ENCODE data around the gene FCHSD1.
"Not testable (repeated sequence)": the region's sequence is repeated elsewhere in the genome, so short reads cannot be mapped to it uniquely, and the experiment has no call there.

FCHSD1 gene

DNA sequence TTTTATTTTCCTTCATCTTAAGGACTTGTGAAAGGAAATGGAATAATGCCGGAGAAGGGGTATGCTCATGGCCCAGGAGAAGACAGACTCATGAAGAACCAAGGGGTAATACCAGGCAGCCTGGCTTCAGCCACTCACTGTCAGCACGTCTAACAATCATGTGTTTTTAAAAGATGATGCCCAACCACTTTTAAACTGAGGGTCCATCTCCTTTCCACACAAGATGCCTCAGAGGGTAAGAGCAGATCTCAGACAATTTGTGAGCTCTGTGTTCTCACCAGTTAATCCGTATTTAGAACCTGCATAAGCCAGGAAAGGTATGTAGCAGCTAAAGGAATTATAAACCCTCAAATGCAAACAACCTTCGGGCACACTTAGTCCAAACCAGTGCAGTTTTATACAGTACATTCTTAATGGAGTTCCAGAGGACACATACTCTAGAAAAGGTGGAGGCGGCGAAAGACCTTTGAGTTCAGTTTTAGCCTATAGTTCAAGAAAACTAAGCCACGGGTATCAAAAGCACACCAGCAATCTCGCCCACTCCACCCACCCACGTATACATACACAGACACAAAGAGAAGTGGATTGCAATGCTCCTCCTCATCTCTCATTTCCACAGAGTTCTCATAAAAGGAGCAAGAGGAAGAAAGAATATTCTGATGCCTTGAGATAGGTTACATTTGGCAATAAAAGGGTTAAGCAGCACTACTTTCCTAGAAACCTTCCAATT, 35.1 kb downstream of the FCHSD1 start:
- no peak for DNase-seq

- no peak for DNase-seq
These were observed 37.9 kb downstream of the FCHSD1 start for GRCh38 chr5:141613344-141613743.

DNA sequence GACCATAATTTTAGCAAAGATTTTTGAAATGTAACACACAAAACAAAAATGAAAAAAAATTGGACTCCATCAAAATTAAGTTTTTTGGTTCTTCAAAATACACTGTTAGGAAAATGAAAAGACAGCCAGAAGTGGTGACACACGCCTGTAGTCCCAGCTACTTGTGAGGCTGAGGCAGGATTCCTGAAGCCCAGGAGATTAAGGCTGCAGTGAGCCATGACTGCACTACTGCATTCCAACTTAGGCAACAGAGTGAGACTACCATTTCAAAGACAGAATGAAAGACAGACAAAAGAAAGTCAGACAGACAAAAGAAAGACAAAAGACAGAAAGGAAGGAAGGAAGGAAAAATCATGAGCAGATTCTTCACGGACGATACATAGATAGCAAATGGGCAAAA, 39.9 kb downstream of the FCHSD1 start:
- no peak for DNase-seq

DNA sequence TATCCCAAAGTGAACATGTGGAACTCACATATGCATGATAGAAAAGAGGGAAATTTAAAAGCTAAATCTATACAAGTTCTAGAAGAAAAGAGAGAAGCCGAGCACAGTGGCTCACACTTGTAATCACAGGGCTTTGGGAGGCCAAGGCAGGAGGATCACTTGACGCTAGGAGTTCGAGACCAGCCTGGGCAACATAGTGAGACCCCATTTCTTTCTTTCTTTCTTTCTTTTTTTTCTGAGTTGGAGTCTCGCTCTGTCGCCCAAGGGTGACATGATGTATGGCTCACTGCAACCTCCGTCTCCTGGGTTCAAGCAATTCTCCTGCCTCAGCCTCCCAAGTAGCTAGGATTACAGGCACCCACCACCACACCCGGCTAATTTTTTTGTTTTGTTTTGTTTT, 41.3 kb downstream of the FCHSD1 start:
- not testable (repeated sequence) for DNase-seq

GRCh38 chr5:141609044-141609443, 42.2 kb downstream of the FCHSD1 start:
- DNase-seq, result no peak

GRCh38 chr5:141608557-141608956, 42.7 kb downstream of the FCHSD1 start:
- DNase-seq, result no peak

DNA sequence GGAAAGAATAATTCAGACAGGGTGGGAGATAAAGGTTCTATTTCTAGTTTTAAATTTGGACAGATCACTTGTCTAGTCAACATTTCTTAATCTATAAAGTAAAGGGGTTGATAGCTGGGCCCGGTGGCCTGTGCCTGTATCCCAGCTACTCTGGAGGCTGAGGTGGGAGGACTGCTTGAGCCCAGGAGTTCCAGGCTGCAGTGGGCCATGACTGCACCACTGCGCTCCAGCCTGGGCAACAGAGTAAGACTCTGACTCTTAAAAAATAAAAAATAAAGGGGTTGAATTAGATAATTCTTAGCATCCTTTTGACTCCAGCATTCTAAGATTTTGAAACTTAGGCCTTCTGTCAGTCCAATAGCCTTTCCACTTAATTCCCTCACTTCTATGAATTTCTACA, 43.2 kb downstream of the FCHSD1 start:
- DNase-seq, result no peak

- DNase-seq, result no peak
These were observed 45.5 kb downstream of the FCHSD1 start for GRCh38 chr5:141605523-141606277.

DNA sequence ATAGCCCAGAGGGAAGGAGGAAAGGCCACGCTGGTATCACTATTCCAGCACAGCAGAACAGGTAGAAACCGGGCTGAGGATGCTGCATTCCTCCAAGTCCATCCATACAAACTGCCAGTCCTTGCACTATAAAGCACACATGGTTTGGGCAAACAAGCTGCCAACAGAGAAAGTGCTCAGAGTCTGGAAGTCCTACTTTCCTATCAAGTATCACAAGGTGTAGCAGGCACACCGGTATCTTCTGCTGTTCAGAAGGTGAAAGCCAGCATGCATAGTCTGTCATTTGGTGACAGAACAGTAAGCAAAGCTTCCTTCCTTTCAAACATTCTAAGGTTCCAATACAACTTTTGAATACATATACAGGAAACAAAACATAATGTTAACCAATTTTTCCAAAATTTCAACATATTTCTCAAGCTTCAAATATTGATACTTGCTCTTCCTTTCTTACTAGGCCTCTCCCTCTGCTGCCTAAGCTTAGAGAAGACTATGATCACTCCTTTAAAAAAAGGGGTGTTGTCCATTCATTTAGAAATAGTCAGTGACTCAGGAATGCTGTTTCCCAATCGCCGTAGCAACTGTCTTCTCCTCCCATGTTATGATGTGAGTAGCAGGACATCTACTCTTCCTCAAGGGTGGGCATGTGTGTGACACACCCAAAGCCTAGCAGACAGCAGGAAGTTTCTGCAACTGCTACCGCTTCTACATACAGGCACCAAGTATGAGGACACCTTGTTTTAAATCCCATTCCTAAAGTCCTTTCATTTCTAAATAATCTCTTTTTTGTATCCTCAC, 47.1 kb downstream of the FCHSD1 start:
- no peak for DNase-seq

- no peak for DNase-seq
These were observed 48.6 kb downstream of the FCHSD1 start for GRCh38 chr5:141602606-141603005.

- no peak for DNase-seq
These were observed 52.5 kb downstream of the FCHSD1 start for GRCh38 chr5:141598391-141599345.

GRCh38 chr5:141597814-141598213, 53.4 kb downstream of the FCHSD1 start:
- DNase-seq, result no peak

GRCh38 chr5:141597394-141597793, 53.8 kb downstream of the FCHSD1 start:
- no peak for DNase-seq

DNA sequence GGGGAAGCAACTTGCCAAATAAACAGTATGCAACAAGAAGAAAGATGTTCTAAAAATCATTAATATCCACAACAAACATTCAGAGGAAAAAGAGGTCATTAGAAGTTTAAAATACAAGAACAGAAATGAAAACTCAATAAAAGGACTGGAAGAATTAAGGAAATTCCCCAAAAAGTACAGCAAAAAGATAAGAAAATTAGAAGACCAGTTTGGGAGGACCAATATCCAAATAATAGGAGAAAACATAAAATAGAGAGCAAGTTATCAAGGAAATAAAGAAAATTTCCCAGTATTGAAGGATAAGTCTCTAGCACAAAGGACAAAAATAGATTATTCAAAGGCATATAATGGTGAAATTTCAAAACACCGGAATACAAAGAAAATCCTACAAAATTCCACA, 54.4 kb downstream of the FCHSD1 start:
- DNase-seq, result no peak

DNA sequence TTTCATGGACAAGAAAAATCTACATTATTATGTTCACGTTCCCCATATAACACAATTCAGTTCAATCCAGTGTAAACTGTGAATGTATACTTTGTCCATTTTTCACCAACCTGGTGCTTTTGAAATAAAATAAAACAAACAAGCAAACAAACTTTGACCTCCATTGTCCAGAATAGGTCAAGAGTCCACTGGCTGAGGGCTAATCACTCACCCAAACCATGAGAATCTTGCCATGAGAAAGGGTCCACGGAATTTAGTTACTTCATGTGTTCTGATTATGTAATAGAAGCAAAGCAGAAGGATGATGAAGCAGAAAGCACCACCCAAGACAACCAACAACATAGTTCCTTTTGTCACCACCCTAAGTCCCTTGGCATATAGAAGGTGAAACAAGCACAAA, 61.1 kb downstream of the FCHSD1 start:
- no peak for DNase-seq

Data from NCI-H2081 treated with DMSO at 0.1 percent for 48 hours (cell line).